Epithelial cell of esophagus (primary cell): Measurements from ENCODE around the gene PAQR9.

Source experiments
- DNase-seq: peaks from one replicate; pipeline ENCODE4 v3.0.0; 2010; ENCODE audit warnings: low read depth
- H3K4me3 ChIP-seq: 2 replicates; pipeline ENCODE4 v1.5.1; 2011; ENCODE audit warnings: mild to moderate bottlenecking, low read length, control low read depth
- CTCF ChIP-seq: IDR thresholded peaks from 2 replicates; pipeline ENCODE4 v1.5.1; 2011; ENCODE audit warnings: low read depth, mild to moderate bottlenecking, low read length, control low read depth, inconsistent platforms; ENCODE audit not compliant: insufficient read depth; ENCODE audit errors: missing control alignments

Gene PAQR9

GRCh38 chr3:142912402-142913172 is 50.9 kb downstream of the PAQR9 start:
- H3K4me3 ChIP-seq = no peak overlapping the region
- no peak for TF ChIP-seq CTCF
- DNase-seq = no peak
